HG03354 (cell line): ENCODE measurements around the gene CTTNBP2.
A peak's percentile ranks its signal among the peaks of the same experiment; 100 is the strongest.

Experiments
- ATAC-seq: cut with Tn5 transposase; IDR thresholded peaks from one replicate; pipeline ENCODE4 v1.9.1; 2021; ENCODE audit warnings: mild to moderate bottlenecking; ENCODE audit not compliant: unreplicated experiment, poor library complexity, severe bottlenecking

Gene CTTNBP2

DNA sequence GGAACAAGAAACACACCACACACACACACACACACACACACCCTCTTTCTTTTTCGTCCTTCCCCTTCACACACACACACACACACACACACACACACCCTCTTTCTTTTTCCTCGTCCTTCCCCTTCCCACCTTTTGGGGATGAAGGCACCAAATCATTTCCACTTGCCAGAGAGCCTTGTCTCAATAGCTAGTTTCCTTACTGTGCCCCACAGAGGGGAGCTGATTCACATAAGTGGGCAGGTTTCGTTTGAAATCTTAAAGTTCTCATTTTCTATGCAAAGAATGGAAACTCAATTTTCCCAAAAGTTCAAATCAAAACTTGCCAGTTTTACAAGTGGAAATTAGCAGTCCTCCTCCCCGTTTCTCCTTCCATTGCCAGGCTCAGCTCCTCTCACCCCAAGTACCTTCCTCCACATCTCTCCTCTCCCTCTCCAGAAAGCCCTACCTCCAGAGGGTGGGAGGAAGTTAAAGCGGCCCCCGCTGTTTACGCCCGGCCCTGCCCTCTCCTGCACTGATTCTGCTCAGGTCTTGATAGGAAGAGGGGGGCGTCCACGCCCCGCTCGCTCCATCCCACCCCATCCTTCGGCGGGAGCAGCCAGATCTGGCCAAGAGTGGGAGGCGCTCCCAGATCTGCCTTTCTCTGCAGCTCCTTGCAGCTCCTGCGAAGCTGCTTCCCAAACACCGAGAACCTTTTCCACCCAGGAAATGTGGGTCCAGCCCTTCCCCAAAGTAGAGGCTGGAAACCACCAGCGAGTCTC, 1.3 kb downstream of the CTTNBP2 start:
- no peak for ATAC-seq

GRCh38 chr7:117871401-117871777, 1.9 kb downstream of the CTTNBP2 start:
- ATAC-seq: no peak

DNA sequence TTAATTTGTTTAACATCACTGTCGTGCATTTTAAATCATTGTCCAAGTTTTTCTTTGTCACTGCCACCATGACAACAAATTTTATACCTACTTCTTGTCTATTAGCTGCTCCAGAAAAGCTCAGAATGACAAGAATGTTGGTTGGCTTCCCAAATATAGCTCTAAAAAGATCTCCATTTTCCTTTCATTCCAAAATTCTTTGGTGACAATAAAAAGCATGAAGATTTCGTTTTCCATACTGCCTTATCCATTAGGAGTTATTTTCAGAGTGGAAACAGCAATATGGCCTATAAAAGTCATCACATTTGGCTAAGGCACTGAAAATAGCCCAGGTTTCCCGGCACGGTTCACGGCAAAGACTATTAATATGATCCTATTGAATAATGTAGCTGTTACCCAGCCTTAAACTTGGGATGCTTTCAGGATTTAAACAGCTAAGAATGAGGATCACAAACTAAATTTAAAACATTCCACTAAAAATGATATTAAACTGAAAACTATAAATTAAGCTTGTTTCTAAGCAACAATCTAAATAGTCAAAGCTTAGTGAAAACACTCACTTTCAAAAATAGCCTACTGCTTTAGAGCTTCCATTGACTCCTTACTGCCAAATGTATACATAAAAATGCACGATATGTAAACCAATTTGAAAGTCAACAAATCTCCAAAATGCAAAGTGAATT, 2.7 kb downstream of the CTTNBP2 start:
- no peak for ATAC-seq

GRCh38 chr7:117869374-117869773, 3.9 kb downstream of the CTTNBP2 start:
- no peak for ATAC-seq

GRCh38 chr7:117863618-117864017, 9.6 kb downstream of the CTTNBP2 start:
- ATAC-seq: no peak

- ATAC-seq: no peak
Measured at GRCh38 chr7:117862378-117862777, 10.9 kb downstream of the CTTNBP2 start.

GRCh38 chr7:117859246-117859812, 13.9 kb downstream of the CTTNBP2 start:
- ATAC-seq: no peak

DNA sequence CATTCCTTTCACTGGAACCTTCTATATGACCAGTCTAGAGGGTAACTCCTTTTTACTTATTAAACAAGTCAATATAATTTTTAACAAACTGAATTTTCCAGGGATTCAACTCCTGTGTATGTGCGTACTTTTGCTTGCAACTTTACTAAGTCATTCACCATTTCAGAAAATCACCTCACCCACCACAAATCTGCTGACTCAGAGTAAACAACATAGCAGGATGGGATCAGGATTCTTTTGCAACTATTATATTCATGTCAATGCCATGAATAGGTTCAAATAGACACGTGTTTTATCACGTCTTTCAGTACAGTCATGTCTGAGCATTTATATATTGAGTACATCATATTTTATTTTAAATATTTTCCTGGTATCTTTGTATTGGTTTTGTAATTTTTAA, 14.5 kb downstream of the CTTNBP2 start:
- no peak for ATAC-seq

DNA sequence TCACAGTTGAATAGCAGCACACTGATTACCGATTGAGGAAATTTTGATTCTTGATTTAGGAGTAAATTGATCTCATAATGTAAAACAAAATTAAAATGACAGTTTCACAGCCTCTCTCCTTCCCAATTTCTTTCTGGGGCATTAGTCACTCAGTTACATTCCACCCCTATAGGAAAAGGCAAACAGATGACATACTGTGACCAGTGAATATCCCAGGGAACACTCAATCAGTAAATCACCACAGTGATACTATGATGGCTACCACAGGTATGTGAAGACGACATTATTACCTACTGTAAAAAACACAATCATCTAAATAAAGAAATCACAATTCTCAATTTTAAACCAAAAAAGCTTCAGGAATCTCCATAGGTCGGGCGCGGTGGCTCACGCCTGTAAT, 15.5 kb downstream of the CTTNBP2 start:
- no peak for ATAC-seq

- no peak for ATAC-seq
Measured at GRCh38 chr7:117856196-117856595, 17.0 kb downstream of the CTTNBP2 start.

- no peak for ATAC-seq
Measured at GRCh38 chr7:117854186-117854585, 19.1 kb downstream of the CTTNBP2 start.

- no peak for ATAC-seq
Measured at GRCh38 chr7:117848941-117849340, 24.3 kb downstream of the CTTNBP2 start.

DNA sequence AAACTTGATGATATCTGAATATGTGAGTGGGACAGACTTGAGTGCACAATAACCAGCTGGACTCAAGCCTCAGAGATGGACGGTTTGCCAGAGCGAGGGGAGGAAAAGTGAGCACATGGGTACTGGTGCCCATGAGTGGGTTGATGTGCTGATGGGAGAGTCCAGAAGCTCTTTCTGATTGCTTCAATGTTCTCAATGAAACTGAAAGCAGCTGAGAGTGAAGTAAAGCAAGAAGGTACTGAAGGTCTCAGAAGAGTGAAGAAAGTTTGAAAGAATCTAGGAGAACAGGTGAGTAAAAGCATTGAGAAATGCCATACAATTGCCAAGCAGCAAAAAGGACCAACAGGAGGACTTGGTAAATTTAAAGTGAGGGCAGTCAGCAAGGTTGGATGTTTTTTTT, 28.6 kb downstream of the CTTNBP2 start:
- ATAC-seq: no peak

GRCh38 chr7:117841611-117842010, 31.6 kb downstream of the CTTNBP2 start:
- ATAC-seq: no peak

GRCh38 chr7:117841011-117841410, 32.2 kb downstream of the CTTNBP2 start:
- ATAC-seq: no peak

DNA sequence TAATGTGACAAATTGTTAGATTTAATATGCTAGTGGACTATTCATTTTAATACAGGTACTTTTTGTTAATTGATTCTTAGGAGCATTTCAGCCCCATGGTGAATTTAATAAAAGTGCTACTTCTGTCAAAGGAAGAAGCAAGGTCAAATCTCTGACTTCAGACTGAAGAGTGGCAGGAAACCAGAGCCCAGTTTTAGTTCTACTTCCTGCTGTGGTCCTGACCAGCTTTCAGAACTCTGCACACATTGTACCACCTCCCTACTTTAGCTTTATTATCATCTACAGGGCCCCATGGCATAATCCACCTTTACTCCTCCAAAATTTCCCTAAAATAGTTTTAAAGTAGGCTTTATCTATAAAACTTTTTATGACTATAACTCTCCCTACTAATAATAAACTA, 33.7 kb downstream of the CTTNBP2 start:
- peak; percentile 58 for ATAC-seq

DNA sequence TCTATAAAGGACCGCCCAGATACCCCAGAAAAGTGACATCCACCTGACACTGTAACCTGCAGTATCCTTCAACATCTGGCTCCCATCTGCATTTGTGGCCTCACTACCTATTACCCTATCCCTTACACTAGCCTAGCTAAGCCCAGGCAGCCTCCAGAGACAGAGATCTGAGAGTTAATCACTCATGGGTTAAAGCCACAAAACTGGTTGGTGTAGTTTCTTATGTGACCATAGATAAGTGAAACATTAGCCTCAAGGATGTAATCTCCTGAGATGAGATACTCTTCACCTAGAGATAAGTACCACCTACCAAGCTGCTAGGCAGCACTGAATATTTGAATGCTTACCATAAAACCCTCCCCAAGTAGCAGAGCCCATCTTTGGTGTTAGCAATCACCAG, 35.4 kb downstream of the CTTNBP2 start:
- ATAC-seq: peak; percentile 98

- ATAC-seq: no peak
Measured at GRCh38 chr7:117835016-117835664, 38.1 kb downstream of the CTTNBP2 start.

GRCh38 chr7:117830422-117830954, 42.8 kb downstream of the CTTNBP2 start:
- ATAC-seq: no peak

GRCh38 chr7:117829450-117830117, 43.7 kb downstream of the CTTNBP2 start:
- ATAC-seq: no peak
